Prostate gland (tissue), 2 donors: ENCODE results near the gene TRRAP. TPM values are rescaled to one million over a fixed set of nuclear protein-coding genes. Genes with fewer than 3 reads are reported as not detected.
A peak's percentile ranks its signal among the peaks of the same experiment; 100 is the strongest.

Source experiments
- DNase-seq: peaks from one replicate; pipeline ENCODE4 v3.0.0-alpha.2; 2019; ENCODE audit warnings: low spot score
- H3K27ac ChIP-seq, 2 donors: fragments of 200-600 bp; sonication (generic); 2 replicates each; pipeline ENCODE4 v1.5.1; 2017 to 2019
- H3K27me3 ChIP-seq: fragments of 200-600 bp; sonication (generic); replicated peaks from 2 replicates; pipeline ENCODE4 v1.5.1; 2019; ENCODE audit not compliant: insufficient read depth
- H3K36me3 ChIP-seq, 2 donors: fragments of 200-600 bp; sonication (generic); 1 replicate in 1 of 2; 2 replicates in 1 of 2; pipeline versions ENCODE4 v1.5.1 to v1.8.1; 2017 to 2019
- H3K4me1 ChIP-seq: fragments of 200-600 bp; sonication (generic); replicated peaks from 2 replicates; pipeline ENCODE4 v1.5.1; 2019
- H3K4me3 ChIP-seq, 2 donors: fragments of 200-600 bp; sonication (generic); 2 replicates each; pipeline ENCODE4 v1.5.1; 2017 to 2019
- H3K9me3 ChIP-seq: fragments of 200-600 bp; sonication (generic); 2 replicates; pipeline ENCODE4 v1.5.1; 2017
- POLR2A ChIP-seq: fragments of 450-650 bp; IDR thresholded peaks from one replicate; pipeline ENCODE4 v1.6.1; 2016; ENCODE audit warnings: antibody characterized with exemption, mild to moderate bottlenecking
- POLR2AphosphoS5 ChIP-seq: sonication (generic); formaldehyde crosslinking; IDR thresholded peaks from one replicate; pipeline ENCODE4 v1.6.1; 2017; ENCODE audit warnings: antibody characterized with exemption
- WGBS: methylation state at CpG from one replicate; pipeline ENCODE4 v1.1.5; 2018; 5-methylcytosine and 5-hydroxymethylcytosine counted together
- intact Hi-C: fragments of 100-400 bp; cut with DNase I; formaldehyde crosslinking; loops from one replicate; pipeline ENCODE4 v1.14.2; 2022
- total RNA-seq, 2 donors: library from RNA; depleted of rRNA; stranded (reverse); fragments of >200 nt; gene quantifications; one replicate each; pipeline ENCODE4 v1.1.0, GENCODE V29; 2016
- TF ChIP-seq, protein P1 (sequence below), 4 experiments: fragments of 200-600 bp in 2 of 4; fragments of 450-650 bp in 2 of 4; sonication (generic) in 2 of 4; IDR thresholded peaks; 1 replicate in 3 of 4; 2 replicates in 1 of 4; pipeline ENCODE4 v1.5.1; 2016 to 2019; ENCODE audit warnings: antibody characterized with exemption in 4 of 4, mild to moderate bottlenecking in 2 of 4, moderate library complexity in 2 of 4

The TRRAP gene
- total RNA-seq, result 10 to 100 TPM; 38.3 to 87.4 TPM

DNA sequence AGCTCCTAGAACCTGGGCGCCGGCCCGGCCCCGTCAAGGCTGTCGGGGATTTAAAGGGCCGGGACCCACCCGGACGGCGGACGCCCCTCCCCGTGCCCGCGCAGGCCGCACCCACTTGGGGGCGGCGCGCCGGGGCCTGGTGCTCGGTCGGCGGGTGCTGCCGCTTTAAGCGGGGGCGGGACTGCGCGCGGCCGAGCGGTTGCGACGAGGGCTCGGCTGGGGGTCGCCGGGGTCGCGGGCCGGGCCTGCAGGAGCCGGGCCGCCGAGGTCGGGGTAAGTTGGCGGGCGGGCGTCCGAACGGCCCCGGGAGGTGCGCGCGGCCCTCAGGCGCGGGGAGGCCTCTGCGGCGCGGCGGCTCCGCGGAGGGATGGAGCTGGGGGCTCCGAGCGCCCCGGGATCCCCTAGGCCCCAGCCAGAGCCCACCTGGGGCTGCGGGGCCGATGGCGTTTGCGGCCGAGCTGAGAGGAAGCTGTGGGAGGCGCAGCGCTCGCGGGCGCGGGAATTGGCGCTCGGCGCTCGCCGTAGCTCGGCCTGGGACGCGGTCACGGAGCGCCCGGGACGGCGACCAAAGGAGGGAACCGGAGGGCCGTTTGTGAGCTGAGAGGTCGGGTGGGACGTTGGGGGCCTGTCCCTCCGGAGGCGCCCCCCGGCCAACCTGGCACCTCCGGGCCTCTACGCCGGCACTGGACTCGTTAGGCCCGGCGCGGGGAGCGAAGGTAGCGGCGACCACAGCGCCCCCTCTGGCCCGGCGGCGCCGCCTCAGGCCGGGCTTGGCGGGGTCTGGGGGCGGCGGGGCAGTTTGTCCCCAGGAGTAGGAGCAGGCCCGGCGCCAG is at the start of gene TRRAP:
Gene TRRAP (plus strand): TSS at position 168 of the 833 bp plus-strand sequence. CDS start 2,619 bp downstream, outside the sequence.
- peak within 1 kb of the TSS; percentile 99 to 100 for H3K4me3 ChIP-seq
- H3K4me1 ChIP-seq, result peaks cover 4% of the 10 kb centered on the region
- DNase-seq, result peak; percentile 41
- H3K36me3 ChIP-seq, result no peaks in the 10 kb centered on the region
- under 1% methylated on average over 36 of the region's 113 CpGs for WGBS
- peak within 1 kb of the TSS; percentile 89 to 95 for H3K27ac ChIP-seq
- peak; percentile 34 for TF ChIP-seq POLR2AphosphoS5
- TF ChIP-seq, protein P1, sequence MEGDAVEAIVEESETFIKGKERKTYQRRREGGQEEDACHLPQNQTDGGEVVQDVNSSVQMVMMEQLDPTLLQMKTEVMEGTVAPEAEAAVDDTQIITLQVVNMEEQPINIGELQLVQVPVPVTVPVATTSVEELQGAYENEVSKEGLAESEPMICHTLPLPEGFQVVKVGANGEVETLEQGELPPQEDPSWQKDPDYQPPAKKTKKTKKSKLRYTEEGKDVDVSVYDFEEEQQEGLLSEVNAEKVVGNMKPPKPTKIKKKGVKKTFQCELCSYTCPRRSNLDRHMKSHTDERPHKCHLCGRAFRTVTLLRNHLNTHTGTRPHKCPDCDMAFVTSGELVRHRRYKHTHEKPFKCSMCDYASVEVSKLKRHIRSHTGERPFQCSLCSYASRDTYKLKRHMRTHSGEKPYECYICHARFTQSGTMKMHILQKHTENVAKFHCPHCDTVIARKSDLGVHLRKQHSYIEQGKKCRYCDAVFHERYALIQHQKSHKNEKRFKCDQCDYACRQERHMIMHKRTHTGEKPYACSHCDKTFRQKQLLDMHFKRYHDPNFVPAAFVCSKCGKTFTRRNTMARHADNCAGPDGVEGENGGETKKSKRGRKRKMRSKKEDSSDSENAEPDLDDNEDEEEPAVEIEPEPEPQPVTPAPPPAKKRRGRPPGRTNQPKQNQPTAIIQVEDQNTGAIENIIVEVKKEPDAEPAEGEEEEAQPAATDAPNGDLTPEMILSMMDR (IDR thresholded peaks at IDR 0.05), result peak; percentile 77 to 90 (median 88)
- peak; percentile 34 for TF ChIP-seq POLR2A
- intact Hi-C loops, result no loop called here
- no peaks in the 10 kb centered on the region for H3K27me3 ChIP-seq
- H3K9me3 ChIP-seq, result no peaks in the 10 kb centered on the region

DNA sequence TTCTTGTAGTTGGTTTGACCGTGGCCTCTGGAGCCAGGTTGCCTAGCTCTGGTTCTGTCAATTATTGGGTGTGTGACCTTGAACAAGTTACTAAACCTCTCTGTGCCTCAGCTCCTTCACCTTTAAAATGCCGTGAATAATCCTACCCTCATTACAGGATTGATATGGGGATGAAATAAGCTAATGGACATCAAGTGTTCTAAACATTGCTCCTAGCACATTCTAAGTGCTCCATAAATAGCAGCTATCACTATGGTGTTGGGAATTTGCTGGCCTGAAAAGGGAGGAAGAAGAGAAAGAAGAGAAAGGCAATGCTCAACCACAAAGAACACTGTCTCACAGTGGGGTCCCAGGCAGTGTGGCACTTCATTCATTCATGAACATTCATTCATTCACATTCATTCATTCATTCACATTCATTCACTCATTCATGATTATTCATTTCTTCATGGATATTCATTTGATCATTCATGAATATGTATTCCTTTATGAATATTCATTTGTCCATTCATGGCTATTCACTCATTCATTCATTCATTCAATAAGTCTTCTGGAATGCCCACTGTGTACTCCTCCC is 47.3 kb upstream of the TRRAP start:
- Histone ChIP-seq H3K36me3 (no peaks in the 10 kb centered on the region), H3K27me3 (no peaks in the 10 kb centered on the region), H3K9me3 (no peaks in the 10 kb centered on the region), H3K4me3 (no peak overlapping the region), H3K27ac (no peak overlapping the region), H3K4me1 (no peaks in the 10 kb centered on the region)
- WGBS, result 84% methylated on average over 2 of the region's 2 CpGs
- no peak for DNase-seq
- TF ChIP-seq, protein P1 (IDR thresholded peaks at IDR 0.05), result no peak
- TF ChIP-seq POLR2AphosphoS5 (no peak), POLR2A (no peak)
- intact Hi-C loops, result no loop called here

DNA sequence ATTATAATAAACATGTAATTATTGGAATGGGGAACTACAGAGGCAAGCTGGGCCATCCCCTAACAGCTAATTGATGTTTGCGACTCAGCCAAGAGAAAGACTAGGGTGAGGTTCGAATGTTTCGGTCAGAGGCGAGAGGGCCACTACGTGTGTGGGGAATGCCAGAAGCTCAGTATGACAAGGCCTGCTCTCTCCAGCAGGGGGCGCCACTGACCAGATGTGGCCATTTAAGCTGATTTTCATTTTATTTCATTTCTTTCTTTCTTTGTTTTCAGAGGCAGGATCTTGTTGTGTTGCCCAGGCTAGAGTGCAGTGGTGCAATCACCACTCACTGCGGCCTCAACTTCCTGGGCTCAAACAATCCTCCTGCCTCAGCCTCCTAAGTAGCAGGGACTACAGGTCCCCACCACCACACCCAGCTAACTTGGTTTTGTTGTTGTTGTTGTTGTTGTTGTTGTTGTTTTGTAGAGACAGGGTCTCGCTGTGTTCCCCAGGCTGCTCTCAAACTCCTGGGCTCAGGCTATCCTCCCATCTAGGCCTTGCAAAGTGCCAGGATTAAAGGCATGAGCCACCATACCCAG is 46.6 kb upstream of the TRRAP start:
- intact Hi-C loops, result no loop called here
- Histone ChIP-seq H3K4me3 (no peak overlapping the region), H3K9me3 (no peaks in the 10 kb centered on the region), H3K27ac (no peak overlapping the region), H3K36me3 (no peaks in the 10 kb centered on the region), H3K4me1 (no peaks in the 10 kb centered on the region), H3K27me3 (no peaks in the 10 kb centered on the region)
- TF ChIP-seq POLR2A (no peak), POLR2AphosphoS5 (no peak)
- TF ChIP-seq, protein P1 (IDR thresholded peaks at IDR 0.05), result peak in 1 of 4 experiments; percentile 55
- 84% methylated on average over 8 of the region's 8 CpGs for WGBS
- DNase-seq, result no peak

GRCh38 chr7:98833022-98833421 is 45.3 kb upstream of the TRRAP start:
- intact Hi-C loops, result no loop called here
- WGBS, result 94% methylated on average over 2 of the region's 2 CpGs

More at GRCh38 chr7:98833022-98833421, 45.3 kb upstream of the TRRAP start:
- DNase-seq, result no peak
- no peaks in the 10 kb centered on the region for H3K4me1 ChIP-seq
- no peaks in the 10 kb centered on the region for H3K36me3 ChIP-seq
- no peaks in the 10 kb centered on the region for H3K9me3 ChIP-seq
- no peak overlapping the region for H3K27ac ChIP-seq
- no peak for TF ChIP-seq POLR2AphosphoS5
- no peak for TF ChIP-seq POLR2A
- TF ChIP-seq, protein P1 (IDR thresholded peaks at IDR 0.05), result no peak
- no peaks in the 10 kb centered on the region for H3K27me3 ChIP-seq
- H3K4me3 ChIP-seq, result no peak overlapping the region
